ENCODE results near the gene LTBP1. TPM values are rescaled to one million over a fixed set of nuclear protein-coding genes. Genes with fewer than 3 reads are reported as not detected.

Gene LTBP1
- total RNA-seq, 1 experiment from 2014 or later: 119 TPM

DNA sequence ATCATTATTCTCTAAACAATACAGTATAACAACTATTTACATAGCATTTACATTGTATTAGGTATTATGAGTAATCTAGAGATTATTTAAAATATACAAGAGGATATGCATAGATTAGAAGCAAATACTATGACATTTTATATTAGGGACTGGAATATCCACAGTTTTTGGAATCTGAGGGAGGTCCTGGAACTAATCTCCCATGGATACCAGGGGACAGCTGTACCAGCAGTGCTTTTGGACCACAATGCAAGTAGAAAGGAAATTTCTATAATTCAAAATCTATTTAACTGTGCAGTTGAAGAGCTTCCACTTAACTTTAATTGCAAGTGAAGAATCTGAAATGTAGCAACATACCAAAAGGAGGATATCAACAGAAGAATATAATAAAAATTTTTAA is 120.8 kb downstream of the LTBP1 start:
- no peak for DNase-seq (ENCODE audit: unreplicated experiment)
- H3K27ac Mint-ChIP-seq (ENCODE audit: low read depth, unreplicated experiment): no peak overlapping the region
- no peak for TF ChIP-seq CTCF (IDR thresholded peaks at IDR 0.05; ENCODE audit: unreplicated experiment)
- H3K4me3 Mint-ChIP-seq (ENCODE audit: unreplicated experiment): no peak overlapping the region
- ChIA-PET POLR2A (interaction anchor here (0.6 to 1.1 kb wide), 5 partner anchors 40 to 200 kb away, joined by 3 read pairs; no protein-coding TSS in a partner anchor), CTCF (interaction anchor here (0.7 to 1.0 kb wide), 2 partner anchors 33 to 201 kb away, joined by 3 to 5 read pairs; no protein-coding TSS in a partner anchor)
- no peaks in the 10 kb centered on the region for H3K9me3 Mint-ChIP-seq (ENCODE audit: unreplicated experiment)
- intact Hi-C loops (cut with micrococcal nuclease): loop anchor here (10.0 kb wide), 1 partner anchor 147 kb away; no protein-coding TSS in a partner anchor
- peaks cover 5% of the 10 kb centered on the region for H3K36me3 Mint-ChIP-seq (ENCODE audit: insufficient read depth, unreplicated experiment)
- no peaks in the 10 kb centered on the region for H3K27me3 Mint-ChIP-seq (ENCODE audit: insufficient read depth, unreplicated experiment)
- H3K4me1 Mint-ChIP-seq (ENCODE audit: insufficient read depth, unreplicated experiment): peaks cover 31% of the 10 kb centered on the region
- BruUV-seq (replicated peaks): no TSS peak

DNA sequence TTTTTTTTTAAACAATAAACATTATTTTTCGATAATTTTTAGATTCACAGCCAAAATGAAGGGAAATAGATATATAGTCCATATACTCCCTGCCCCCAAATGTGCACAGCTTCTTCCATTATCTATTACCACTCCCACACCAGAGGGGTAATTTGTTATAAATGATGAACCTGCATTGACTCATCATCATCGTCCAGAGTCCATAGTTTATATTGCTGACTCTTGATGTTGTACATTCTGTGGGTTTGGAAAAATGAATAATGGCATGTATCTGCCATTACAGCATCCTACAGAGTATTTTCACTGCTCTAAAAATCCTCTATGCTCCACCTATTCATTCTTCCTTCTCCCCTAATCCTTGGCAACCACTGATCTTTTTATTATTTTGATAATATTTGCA is 121.5 kb downstream of the LTBP1 start:
- no peak overlapping the region for H3K4me3 Mint-ChIP-seq (ENCODE audit: unreplicated experiment)
- BruUV-seq (replicated peaks): no TSS peak
- ChIA-PET POLR2A (interaction anchor here (0.6 to 1.1 kb wide), 3 partner anchors 40 to 67 kb away, joined by 3 read pairs; no protein-coding TSS in a partner anchor), CTCF (interaction anchor here (0.7 kb wide), 1 partner anchor 34 kb away, joined by 3 read pairs; no protein-coding TSS in a partner anchor)
- H3K4me1 Mint-ChIP-seq (ENCODE audit: insufficient read depth, unreplicated experiment): peaks cover 38% of the 10 kb centered on the region
- H3K9me3 Mint-ChIP-seq (ENCODE audit: unreplicated experiment): no peaks in the 10 kb centered on the region
- peaks cover 5% of the 10 kb centered on the region for H3K36me3 Mint-ChIP-seq (ENCODE audit: insufficient read depth, unreplicated experiment)
- no peaks in the 10 kb centered on the region for H3K27me3 Mint-ChIP-seq (ENCODE audit: insufficient read depth, unreplicated experiment)
- TF ChIP-seq CTCF (IDR thresholded peaks at IDR 0.05; ENCODE audit: unreplicated experiment): no peak
- intact Hi-C loops (cut with micrococcal nuclease): loop anchor here (10.0 kb wide), 1 partner anchor 147 kb away; no protein-coding TSS in a partner anchor
- no peak overlapping the region for H3K27ac Mint-ChIP-seq (ENCODE audit: low read depth, unreplicated experiment)
- DNase-seq (ENCODE audit: unreplicated experiment): peak; percentile 31

DNA sequence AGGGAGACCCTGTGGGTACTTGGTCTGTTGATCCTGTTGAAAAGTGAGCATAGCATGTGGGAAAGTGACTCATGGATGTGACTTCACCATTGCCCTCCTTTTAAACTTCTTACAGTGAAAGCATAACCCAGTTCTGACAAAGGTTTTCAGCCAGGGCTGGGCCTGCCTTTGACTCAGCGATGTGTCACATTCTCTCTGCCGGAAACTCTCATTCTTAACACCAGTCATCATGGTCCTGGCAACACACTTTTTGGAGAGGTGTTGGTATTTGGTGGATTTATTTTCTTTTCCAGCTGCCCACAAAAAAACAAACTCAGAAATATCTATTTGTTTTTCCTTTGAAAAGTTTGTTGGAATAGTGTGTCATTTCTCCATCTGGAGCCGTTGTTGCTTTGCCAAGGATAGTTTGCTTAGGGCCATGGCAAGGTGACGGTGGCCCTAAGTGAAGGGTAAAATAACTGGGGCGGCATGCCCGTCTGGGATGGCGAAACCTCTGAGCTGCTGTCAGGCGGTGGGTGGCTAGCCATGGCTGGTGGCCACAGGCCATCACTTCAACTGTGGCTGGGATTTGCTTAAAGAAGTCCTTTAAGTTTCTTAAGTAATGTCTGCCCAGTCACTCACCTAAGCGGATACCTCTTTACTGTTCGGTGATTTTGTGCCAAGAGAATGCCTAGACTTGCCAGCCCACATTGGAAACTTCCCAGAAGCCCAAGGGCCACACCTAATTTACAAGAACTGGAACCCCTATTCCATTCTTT is 123.3 kb downstream of the LTBP1 start:
- Mint-ChIP-seq H3K36me3 (ENCODE audit: insufficient read depth, unreplicated experiment) (peaks cover 5% of the 10 kb centered on the region), H3K4me1 (ENCODE audit: insufficient read depth, unreplicated experiment) (peaks cover 38% of the 10 kb centered on the region), H3K4me3 (ENCODE audit: unreplicated experiment) (peak overlapping the region; percentile 62), H3K27ac (ENCODE audit: low read depth, unreplicated experiment) (peak overlapping the region; percentile 91), H3K9me3 (ENCODE audit: unreplicated experiment) (no peaks in the 10 kb centered on the region), H3K27me3 (ENCODE audit: insufficient read depth, unreplicated experiment) (no peaks in the 10 kb centered on the region)
- TF ChIP-seq CTCF (IDR thresholded peaks at IDR 0.05; ENCODE audit: unreplicated experiment): no peak
- TSS peak; percentile 96 for BruUV-seq (replicated peaks)
- ChIA-PET POLR2A (interaction anchor here (0.6 to 2.7 kb wide), 11 partner anchors 21 to 201 kb away, joined by 3 to 7 read pairs (median 4); no protein-coding TSS in a partner anchor), CTCF (interaction anchor here (0.6 to 1.8 kb wide), 9 partner anchors 16 to 302 kb away, joined by 3 to 7 read pairs (median 4); no protein-coding TSS in a partner anchor)
- peak; percentile 98 for DNase-seq (ENCODE audit: unreplicated experiment)
- intact Hi-C loops (cut with micrococcal nuclease): loop anchor here (1.0 to 10.0 kb wide), 2 partner anchors 64 to 145 kb away; no protein-coding TSS in a partner anchor

GRCh38 chr2:33071591-33071990 is 124.8 kb downstream of the LTBP1 start:
- POLR2A ChIA-PET: interaction anchor here (1.3 to 2.7 kb wide), 2 partner anchors 60 to 199 kb away, joined by 3 to 7 read pairs; no protein-coding TSS in a partner anchor
- H3K4me3 Mint-ChIP-seq (ENCODE audit: unreplicated experiment): no peak overlapping the region
- intact Hi-C loops (cut with micrococcal nuclease): no loop called here
- no peak for TF ChIP-seq CTCF (IDR thresholded peaks at IDR 0.05; ENCODE audit: unreplicated experiment)
- H3K9me3 Mint-ChIP-seq (ENCODE audit: unreplicated experiment): no peaks in the 10 kb centered on the region
- CTCF ChIA-PET: interaction anchor here (1.0 to 1.8 kb wide), 2 partner anchors 15 to 199 kb away, joined by 3 to 7 read pairs; no protein-coding TSS in a partner anchor
- no peak for DNase-seq (ENCODE audit: unreplicated experiment)
- BruUV-seq (replicated peaks): no TSS peak
- H3K36me3 Mint-ChIP-seq (ENCODE audit: insufficient read depth, unreplicated experiment): peaks cover 5% of the 10 kb centered on the region
- peaks cover 38% of the 10 kb centered on the region for H3K4me1 Mint-ChIP-seq (ENCODE audit: insufficient read depth, unreplicated experiment)
- peak overlapping the region; percentile 91 for H3K27ac Mint-ChIP-seq (ENCODE audit: low read depth, unreplicated experiment)
- no peaks in the 10 kb centered on the region for H3K27me3 Mint-ChIP-seq (ENCODE audit: insufficient read depth, unreplicated experiment)

All from MCF 10A (cell line).